HG02588 (cell line): ENCODE results near the gene CFAP100.

Experiments used
- ATAC-seq: cut with Tn5 transposase; IDR thresholded peaks from one replicate; pipeline ENCODE4 v1.9.1; 2021; ENCODE audit warnings: mild to moderate bottlenecking, moderate library complexity; ENCODE audit not compliant: unreplicated experiment

Gene CFAP100

GRCh38 chr3:126419886-126420786 lies 25.4 kb downstream of the CFAP100 start:
- no peak for ATAC-seq

- ATAC-seq, result no peak
These were observed 26.9 kb downstream of the CFAP100 start for GRCh38 chr3:126421573-126422119.

GRCh38 chr3:126422121-126422520 lies 27.4 kb downstream of the CFAP100 start:
- ATAC-seq, result no peak

- no peak for ATAC-seq
These were observed 27.9 kb downstream of the CFAP100 start for GRCh38 chr3:126422571-126423091.

GRCh38 chr3:126423191-126424038 lies 28.7 kb downstream of the CFAP100 start:
- no peak for ATAC-seq

GRCh38 chr3:126424039-126424717 lies 29.5 kb downstream of the CFAP100 start:
- ATAC-seq, result no peak

GRCh38 chr3:126424751-126425150 lies 30.0 kb downstream of the CFAP100 start:
- no peak for ATAC-seq

- ATAC-seq, result peak; percentile 86
These were observed 36.4 kb downstream of the CFAP100 start for GRCh38 chr3:126431103-126431534.

GRCh38 chr3:126432361-126433104 lies 37.8 kb downstream of the CFAP100 start:
- ATAC-seq, result no peak

GRCh38 chr3:126433105-126433430 lies 38.4 kb downstream of the CFAP100 start:
- ATAC-seq, result no peak

GRCh38 chr3:126433496-126434263 lies 39.0 kb downstream of the CFAP100 start:
- ATAC-seq, result no peak

- ATAC-seq, result no peak
These were observed 39.5 kb downstream of the CFAP100 start for GRCh38 chr3:126434264-126434590.

- ATAC-seq, result no peak
These were observed 40.3 kb downstream of the CFAP100 start for GRCh38 chr3:126434931-126435411.

GRCh38 chr3:126435456-126436315 lies 41.0 kb downstream of the CFAP100 start:
- ATAC-seq, result no peak

GRCh38 chr3:126436826-126437717 lies 42.4 kb downstream of the CFAP100 start:
- ATAC-seq, result no peak

GRCh38 chr3:126438186-126438585 lies 43.5 kb downstream of the CFAP100 start:
- no peak for ATAC-seq

- ATAC-seq, result no peak
These were observed 44.0 kb downstream of the CFAP100 start for GRCh38 chr3:126438746-126439145.
